HG03575 (cell line): ENCODE measurements around the gene ALDH4A1.

ENCODE experiments used
- ATAC-seq: cut with Tn5 transposase; IDR thresholded peaks from one replicate; pipeline ENCODE4 v1.9.1; 2021; ENCODE audit not compliant: unreplicated experiment, insufficient number of reproducible peaks, low FRiP score; ENCODE audit errors: extremely low read depth

Gene ALDH4A1

GRCh38 chr1:18925279-18925678 lies 22.9 kb upstream of the ALDH4A1 start:
- ATAC-seq, result no peak

GRCh38 chr1:18924221-18924691 lies 21.9 kb upstream of the ALDH4A1 start:
- no peak for ATAC-seq

GRCh38 chr1:18923756-18924211 lies 21.4 kb upstream of the ALDH4A1 start:
- ATAC-seq, result no peak

- no peak for ATAC-seq
Measured at GRCh38 chr1:18922848-18923755, 20.7 kb upstream of the ALDH4A1 start.

- no peak for ATAC-seq
Measured at GRCh38 chr1:18922319-18922726, 20.0 kb upstream of the ALDH4A1 start.

- no peak for ATAC-seq
Measured at GRCh38 chr1:18921516-18922251, 19.3 kb upstream of the ALDH4A1 start.

GRCh38 chr1:18920931-18921330 lies 18.6 kb upstream of the ALDH4A1 start:
- ATAC-seq, result no peak

GRCh38 chr1:18919956-18920355 lies 17.6 kb upstream of the ALDH4A1 start:
- no peak for ATAC-seq

- ATAC-seq, result no peak
Measured at GRCh38 chr1:18919197-18919905, 17.0 kb upstream of the ALDH4A1 start.

- ATAC-seq, result no peak
Measured at GRCh38 chr1:18918417-18918816, 16.1 kb upstream of the ALDH4A1 start.

- ATAC-seq, result no peak
Measured at GRCh38 chr1:18917071-18917799, 14.9 kb upstream of the ALDH4A1 start.

- ATAC-seq, result no peak
Measured at GRCh38 chr1:18915341-18915740, 13.0 kb upstream of the ALDH4A1 start.

- ATAC-seq, result no peak
Measured at GRCh38 chr1:18913065-18913835, 10.9 kb upstream of the ALDH4A1 start.

GRCh38 chr1:18912550-18912949 lies 10.2 kb upstream of the ALDH4A1 start:
- no peak for ATAC-seq

GRCh38 chr1:18908911-18909771 lies 6.8 kb upstream of the ALDH4A1 start:
- ATAC-seq, result no peak

- no peak for ATAC-seq
Measured at GRCh38 chr1:18907917-18908845, 5.8 kb upstream of the ALDH4A1 start.
